ENCODE measurements around the gene DLGAP1. TPM values are rescaled to one million over a fixed set of nuclear protein-coding genes. Genes with fewer than 3 reads are reported as not detected.

Gene DLGAP1
- total and polyA plus RNA-seq, 2 of the 13 experiments (the other 11 are each of a cell fraction or from before 2014, with no cell fraction given) = 0.01 TPM; not detected in 1

- TF ChIP-seq REST (IDR thresholded peaks at IDR 0.05; ENCODE audit: borderline replicate concordance in 1 of 2, low read depth in 1 of 2, low read length in 2 of 2) = peak in 1 of 2 experiments; percentile 69; a peak in 1 of 4 replicates
- no peak for TF ChIP-seq EHMT2 (IDR thresholded peaks at IDR 0.05; ENCODE audit: borderline replicate concordance, low read depth, low read length)
- TF ChIP-seq ZNF510 (CRISPR knock-in tag; IDR thresholded peaks at IDR 0.05; ENCODE audit: low read depth) = peak; percentile 63
- no peak for TF ChIP-seq ZNF546 (CRISPR knock-in tag; conservative IDR thresholded peaks at IDR 0.05)
- peak in 1 of 2 experiments; percentile 65; a peak in 2 of 4 replicates for TF ChIP-seq KLF16 (CRISPR knock-in tag; IDR thresholded peaks at IDR 0.05)
- peak; percentile 94 for TF ChIP-seq POLR2G (IDR thresholded peaks at IDR 0.05; ENCODE audit: low read depth, low read length)
- TF ChIP-seq ZNF775 (CRISPR knock-in tag; IDR thresholded peaks at IDR 0.05; ENCODE audit: borderline replicate concordance) = no peak
- peak; percentile 64 for TF ChIP-seq XRCC5 (optimal IDR thresholded peaks at IDR 0.05; ENCODE audit: low read length)
- TF ChIP-seq ZNF446 (CRISPR knock-in tag; IDR thresholded peaks at IDR 0.05) = 0 out of 2 replicates have a peak, but pooled peaks have one; percentile 30
- TF ChIP-seq ISX (CRISPR knock-in tag; conservative IDR thresholded peaks at IDR 0.05) = no peak
- TF ChIP-seq ZBTB1 (CRISPR knock-in tag; IDR thresholded peaks at IDR 0.05; ENCODE audit: borderline replicate concordance) = no peak
- TF ChIP-seq HNRNPL (IDR thresholded peaks at IDR 0.05; ENCODE audit: low read depth, low read length) = peak; percentile 91
- TF ChIP-seq NR2C2 (CRISPR knock-in tag; IDR thresholded peaks at IDR 0.05; ENCODE audit: borderline replicate concordance) = peak; percentile 86
- no peak for TF ChIP-seq ZNF597 (CRISPR knock-in tag; IDR thresholded peaks at IDR 0.05)
- TF ChIP-seq ZFP36L1 (CRISPR knock-in tag; IDR thresholded peaks at IDR 0.05) = no peak; the same call in 1 of the 2 replicates
- TF ChIP-seq ZNF766 (CRISPR knock-in tag; IDR thresholded peaks at IDR 0.05; ENCODE audit: borderline replicate concordance) = peak; percentile 68; the same call in 1 of the 2 replicates
- no peak for TF ChIP-seq IKZF1 (IDR thresholded peaks at IDR 0.05)
- TF ChIP-seq ZKSCAN5 (CRISPR knock-in tag; IDR thresholded peaks at IDR 0.05) = no peak
- TF ChIP-seq JDP2 (CRISPR knock-in tag; IDR thresholded peaks at IDR 0.05; ENCODE audit: borderline replicate concordance) = no peak; the same call in 1 of the 2 replicates
- no peak for TF ChIP-seq ZNF354B (CRISPR knock-in tag; IDR thresholded peaks at IDR 0.05)
- TF ChIP-seq MBNL3 (CRISPR knock-in tag; conservative IDR thresholded peaks at IDR 0.05) = no peak
- TF ChIP-seq HOXD1 (CRISPR knock-in tag; IDR thresholded peaks at IDR 0.05) = peak; percentile 77
- no peak for TF ChIP-seq ZNF432 (CRISPR knock-in tag; IDR thresholded peaks at IDR 0.05; ENCODE audit: borderline replicate concordance)
- TF ChIP-seq ZNF224 (CRISPR knock-in tag; IDR thresholded peaks at IDR 0.05) = no peak; the same call in 1 of the 2 replicates
- TF ChIP-seq ZNF160 (CRISPR knock-in tag; IDR thresholded peaks at IDR 0.05) = 0 out of 2 replicates have a peak, but pooled peaks have one; percentile 50
- 0 out of 2 replicates have a peak, but pooled peaks have one; percentile 47 for TF ChIP-seq ZNF761 (CRISPR knock-in tag; conservative IDR thresholded peaks at IDR 0.05)
- no peak for TF ChIP-seq NPAS2 (CRISPR knock-in tag; IDR thresholded peaks at IDR 0.05; ENCODE audit: borderline replicate concordance)
These were observed 831.1 kb downstream of the DLGAP1 start (continued) for GRCh38 chr18:3623769-3624545.

Measured in HepG2 (cell line).